Measurements from ENCODE around the gene NACC2. TPM values are rescaled to one million over a fixed set of nuclear protein-coding genes. Genes with fewer than 3 reads are reported as not detected.

The NACC2 gene
- total and polyA plus RNA-seq, 2 of the 8 experiments (the other 6 are each of a cell fraction or from before 2014, with no cell fraction given), result 8.3 to 14.0 TPM

- WGBS, 2 experiments (ENCODE audit: extremely low coverage in 1 of 2, insufficient coverage in 1 of 2, insufficient read length in 1 of 2, insufficient replicate concordance in 2 of 2, low coverage in 1 of 2, low lambda C conversion rate in 2 of 2, missing lambda C conversion rate in 1 of 2), result 86% methylated on average over 18 of the region's 18 CpGs; no CpG with 5 or more reads in 1 of the 2 experiments
- Histone ChIP-seq H4K20me1 (replicated peaks in 1 of 2; ENCODE audit: control insufficient read depth in 1 of 2, insufficient read depth in 2 of 2, low read length in 2 of 2) (no peaks in the 10 kb centered on the region), H4K8ac (ENCODE audit: extremely low read depth, insufficient read depth, low read length) (no peak overlapping the region), H2BK5ac (ENCODE audit: low read depth, low read length) (no peak overlapping the region), H3K36me3 (ENCODE audit: control insufficient read depth in 2 of 4, insufficient read depth in 4 of 4, low read length in 3 of 4) (no peaks in the 10 kb centered on the region), H3K14ac (ENCODE audit: insufficient read length) (no peak overlapping the region), H3K23me2 (ENCODE audit: low read depth, low read length) (peaks cover 9% of the 10 kb centered on the region; the same call in 1 of the 2 replicates), H3K4ac (replicated peaks; ENCODE audit: insufficient read length, low read depth, low read length) (no peak overlapping the region), H3K23ac (ENCODE audit: insufficient read length) (no peak overlapping the region), H3K4me3 (ENCODE audit: extremely low read depth in 1 of 4, insufficient read depth in 2 of 4, low read depth in 3 of 4, low read length in 4 of 4) (no peak overlapping the region), H3K4me1 (replicated peaks in 1 of 4; ENCODE audit: control insufficient read depth in 3 of 4, insufficient read depth in 4 of 4, low read length in 3 of 4) (peaks cover 0 to 13% (median 5%) of the 10 kb centered on the region in 4 experiments; a peak in 5 of 7 replicates), H3K27me3 (replicated peaks in 1 of 4; ENCODE audit: control insufficient read depth in 3 of 4, extremely low read depth in 1 of 4, insufficient read depth in 3 of 4, low read length in 3 of 4) (peaks cover 0 to 10% (median 5%) of the 10 kb centered on the region in 4 experiments; a peak in 4 of 7 replicates), H3K56ac (replicated peaks; ENCODE audit: insufficient read length, low read depth, low read length) (no peak overlapping the region), H3K27ac (ENCODE audit: low read depth, low read length) (no peak overlapping the region), H4K5ac (ENCODE audit: insufficient read length, low read depth, low read length) (no peak overlapping the region), H3K79me1 (ENCODE audit: low read depth, low read length) (no peaks in the 10 kb centered on the region), H2AK5ac (ENCODE audit: low read depth, low read length) (no peak overlapping the region), H2BK15ac (ENCODE audit: low read length) (no peak overlapping the region), H3K4me2 (ENCODE audit: insufficient read depth in 1 of 2, low read depth in 2 of 2, low read length in 2 of 2) (no peak overlapping the region), H3K9me3 (ENCODE audit: insufficient read depth in 2 of 2, low read depth in 1 of 2, low read length in 1 of 2) (no peaks in the 10 kb centered on the region), H3K18ac (ENCODE audit: extremely low read depth, low read length) (no peak overlapping the region), H2BK20ac (ENCODE audit: low read length) (no peak overlapping the region), H2BK120ac (replicated peaks; ENCODE audit: low read depth, low read length) (no peak overlapping the region), H3K79me2 (ENCODE audit: control insufficient read depth in 1 of 2, insufficient read depth in 2 of 2, low read length in 2 of 2) (no peaks in the 10 kb centered on the region), H3K9ac (replicated peaks in 1 of 4; ENCODE audit: extremely low read depth in 1 of 4, low read depth in 3 of 4, low read length in 3 of 4) (no peak overlapping the region), H4K91ac (replicated peaks; ENCODE audit: insufficient read length, low read length) (no peak overlapping the region), H2BK12ac (ENCODE audit: low read depth, low read length) (no peak overlapping the region), H2AFZ (ENCODE audit: low read length) (no peak overlapping the region)
- POLR2A ChIA-PET (ENCODE audit: partially characterized antibody), result interaction anchor here (1.6 kb wide), 1 partner anchor 19 kb away, joined by 4 read pairs; no protein-coding TSS in a partner anchor
- no peak for DNase-seq (ENCODE audit: low read depth in 1 of 2, low spot score in 2 of 2)
- FAIRE-seq, result no peak
- CTCF ChIA-PET (ENCODE audit: partially characterized antibody), result interaction anchor here (0.8 to 1.4 kb wide), 2 partner anchors 12 to 160 kb away, joined by 3 to 6 read pairs; no protein-coding TSS in a partner anchor
- TF ChIP-seq HDAC6 (IDR thresholded peaks at IDR 0.05; ENCODE audit: low read depth, low read length), result no peak
- no peak for TF ChIP-seq SIN3A (conservative IDR thresholded peaks at IDR 0.05 in 1 of 2, IDR thresholded peaks at IDR 0.05 in 1 of 2; ENCODE audit: low read depth in 1 of 2, low read length in 2 of 2)
- no peak for TF ChIP-seq SP2 (IDR thresholded peaks at IDR 0.05; ENCODE audit: low read length)
- no peak for TF ChIP-seq JUND (IDR thresholded peaks at IDR 0.05; ENCODE audit: low read length)
- TF ChIP-seq SAP30 (IDR thresholded peaks at IDR 0.05; ENCODE audit: insufficient read depth, insufficient replicate concordance, low read length), result no peak
- TF ChIP-seq MAX (IDR thresholded peaks at IDR 0.05), result no peak
- TF ChIP-seq TAF7 (optimal IDR thresholded peaks at IDR 0.05; ENCODE audit: borderline replicate concordance, low read depth, low read length), result no peak
- no peak for TF ChIP-seq ZNF274 (IDR thresholded peaks at IDR 0.05; ENCODE audit: borderline replicate concordance, extremely low read depth, low read length)
- no peak for TF ChIP-seq CBX5 (IDR thresholded peaks at IDR 0.05; ENCODE audit: low read depth, low read length)
- no peak for TF ChIP-seq YY1 (IDR thresholded peaks at IDR 0.05; ENCODE audit: low read depth, low read length)
- no peak for TF ChIP-seq TEAD4 (IDR thresholded peaks at IDR 0.05; ENCODE audit: low read depth, low read length)
- no peak for TF ChIP-seq GTF2F1 (IDR thresholded peaks at IDR 0.05; ENCODE audit: borderline replicate concordance, low read depth, low read length)
- no peak for TF ChIP-seq ATF3 (IDR thresholded peaks at IDR 0.05; ENCODE audit: insufficient read depth, low read depth, low read length)
Observed at GRCh38 chr9:136127313-136127712, 32.2 kb upstream of the NACC2 start.
